Frontal cortex (tissue), 4 donors: ENCODE measurements around the gene ST3GAL3. TPM values are rescaled to one million over a fixed set of nuclear protein-coding genes. Genes with fewer than 3 reads are reported as not detected.
"Not testable (repeated sequence)": the region's sequence is repeated elsewhere in the genome, so short reads cannot be mapped to it uniquely, and the experiment has no call there.

Experiments
- DNase-seq, 2 donors: peaks; one replicate each; pipeline ENCODE4 v3.0.0; 2012; ENCODE audit warnings: low spot score in 2 of 2
- FAIRE-seq: peaks from 2 replicates; lab custom pipeline; 2012; peaks lifted over from hg19 to GRCh38; lab: Jason Lieb, UNC
- total RNA-seq: library from RNA; depleted of rRNA; stranded (reverse); fragments of >200 nt; gene quantifications from one replicate; pipeline ENCODE4 v1.2.3, GENCODE V29; 2014
- donor health status: control.
- donor health status: control.
- donor health status: control.

ST3GAL3 gene
- total RNA-seq, 1 donor from 2014 or later: 34.2 TPM

GRCh38 chr1:43750083-43750482, 42.7 kb downstream of the ST3GAL3 start:
- FAIRE-seq (no peak), DNase-seq (no peak)

- no peak for DNase-seq
- FAIRE-seq: no peak
Measured at GRCh38 chr1:43753422-43753821, 46.1 kb downstream of the ST3GAL3 start.

GRCh38 chr1:43754892-43755291, 47.6 kb downstream of the ST3GAL3 start:
- no peak for FAIRE-seq
- no peak for DNase-seq

- DNase-seq (no peak), FAIRE-seq (no peak)
Measured at GRCh38 chr1:43757343-43758053, 50.2 kb downstream of the ST3GAL3 start.

- FAIRE-seq (no peak), DNase-seq (no peak)
Measured at GRCh38 chr1:43760745-43761317, 53.5 kb downstream of the ST3GAL3 start.

GRCh38 chr1:43763497-43763973, 56.2 kb downstream of the ST3GAL3 start:
- DNase-seq: peak; percentile 58 to 73
- no peak for FAIRE-seq

GRCh38 chr1:43764581-43764980, 57.2 kb downstream of the ST3GAL3 start:
- DNase-seq (no peak), FAIRE-seq (no peak)

GRCh38 chr1:43766086-43766784, 58.9 kb downstream of the ST3GAL3 start:
- DNase-seq: no peak
- FAIRE-seq: no peak

GRCh38 chr1:43766818-43767525, 59.6 kb downstream of the ST3GAL3 start:
- no peak for DNase-seq
- no peak for FAIRE-seq

GRCh38 chr1:43768168-43768567, 60.8 kb downstream of the ST3GAL3 start:
- FAIRE-seq: no peak
- no peak for DNase-seq

GRCh38 chr1:43769350-43769908, 62.1 kb downstream of the ST3GAL3 start:
- DNase-seq: no peak
- no peak for FAIRE-seq

- FAIRE-seq: no peak
- DNase-seq: no peak
Measured at GRCh38 chr1:43770111-43770510, 62.8 kb downstream of the ST3GAL3 start.

GRCh38 chr1:43772978-43773377, 65.6 kb downstream of the ST3GAL3 start:
- no peak for FAIRE-seq

GRCh38 chr1:43773821-43774220, 66.5 kb downstream of the ST3GAL3 start:
- FAIRE-seq: no peak

More at GRCh38 chr1:43772978-43773377, 65.6 kb downstream of the ST3GAL3 start:
- no peak for DNase-seq

GRCh38 chr1:43774359-43774758, 67.0 kb downstream of the ST3GAL3 start:
- no peak for FAIRE-seq
- DNase-seq: no peak

More at GRCh38 chr1:43773821-43774220, 66.5 kb downstream of the ST3GAL3 start:
- DNase-seq: no peak

- FAIRE-seq (no peak), DNase-seq (no peak)
Measured at GRCh38 chr1:43776043-43776761, 68.9 kb downstream of the ST3GAL3 start.

GRCh38 chr1:43777916-43778315, 70.6 kb downstream of the ST3GAL3 start:
- not testable (repeated sequence) for DNase-seq, FAIRE-seq

- DNase-seq: no peak
- no peak for FAIRE-seq
Measured at GRCh38 chr1:43779266-43779665, 71.9 kb downstream of the ST3GAL3 start.

- FAIRE-seq: no peak
Measured at GRCh38 chr1:43779805-43780403, 72.6 kb downstream of the ST3GAL3 start.

More at GRCh38 chr1:43779805-43780403, 72.6 kb downstream of the ST3GAL3 start:
- DNase-seq: no peak
